Cardiac septum (tissue), 1 donor: ENCODE results near the gene FAM13A. TPM values are rescaled to one million over a fixed set of nuclear protein-coding genes. Genes with fewer than 3 reads are reported as not detected.
A peak's percentile ranks its signal among the peaks of the same experiment; 100 is the strongest.
"Not testable (repeated sequence)": the region's sequence is repeated elsewhere in the genome, so short reads cannot be mapped to it uniquely, and the experiment has no call there.

Experiments
- DNase-seq: peaks from one replicate; pipeline ENCODE4 v3.0.0-alpha.2; 2020; ENCODE audit warnings: low spot score
- intact Hi-C: fragments of 100-400 bp; cut with DNase I; formaldehyde crosslinking; loops from one replicate; pipeline ENCODE4 v1.14.0; 2022
- total RNA-seq: library from RNA; stranded (reverse); fragmentation: NEBNext Ultra II Directional; extraction: Animal tissue kit (Norgen Biotek cat#: 25700); gene quantifications from one replicate; pipeline ENCODE4 v1.2.1, GENCODE V29; 2021
- donor health status: DM: no; HTN: no; CAD: no.

FAM13A gene
- total RNA-seq, 1 donor from 2014 or later = 6.6 TPM

GRCh38 chr4:89006307-89006706 lies 50.7 kb downstream of the FAM13A start:
- peak; percentile 73 for DNase-seq
- intact Hi-C loops = no loop called here

GRCh38 chr4:89005066-89005465 lies 51.9 kb downstream of the FAM13A start:
- DNase-seq, intact Hi-C loops: not testable (repeated sequence)

- DNase-seq = no peak
- intact Hi-C loops = no loop called here
Measured at GRCh38 chr4:89001647-89002445, 55.1 kb downstream of the FAM13A start.

GRCh38 chr4:89000844-89001360 lies 56.1 kb downstream of the FAM13A start:
- DNase-seq = no peak

DNA sequence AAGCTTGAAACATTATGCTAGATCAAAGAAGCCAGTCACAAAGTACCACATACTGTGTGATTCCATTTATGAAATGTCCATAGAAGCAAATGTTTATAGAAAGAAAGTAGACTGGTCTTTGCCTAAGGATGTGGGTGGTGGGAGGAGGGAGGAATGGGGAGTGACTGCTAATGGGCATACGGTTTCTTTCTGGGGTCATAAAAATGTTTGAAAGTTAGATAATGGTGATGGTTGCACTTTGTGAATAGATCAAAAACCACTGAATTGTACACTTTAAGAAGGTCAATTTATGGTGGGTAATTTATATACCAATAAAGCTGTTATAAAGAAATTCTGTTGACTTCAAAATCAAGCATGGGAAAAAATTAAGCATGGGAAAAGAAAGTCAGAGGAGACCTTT lies 56.6 kb downstream of the FAM13A start:
- intact Hi-C loops = no loop called here
- DNase-seq = no peak

More at GRCh38 chr4:89000844-89001360, 56.1 kb downstream of the FAM13A start:
- intact Hi-C loops = no loop called here

GRCh38 chr4:88999392-88999930 lies 57.5 kb downstream of the FAM13A start:
- no peak for DNase-seq
- intact Hi-C loops = no loop called here

DNA sequence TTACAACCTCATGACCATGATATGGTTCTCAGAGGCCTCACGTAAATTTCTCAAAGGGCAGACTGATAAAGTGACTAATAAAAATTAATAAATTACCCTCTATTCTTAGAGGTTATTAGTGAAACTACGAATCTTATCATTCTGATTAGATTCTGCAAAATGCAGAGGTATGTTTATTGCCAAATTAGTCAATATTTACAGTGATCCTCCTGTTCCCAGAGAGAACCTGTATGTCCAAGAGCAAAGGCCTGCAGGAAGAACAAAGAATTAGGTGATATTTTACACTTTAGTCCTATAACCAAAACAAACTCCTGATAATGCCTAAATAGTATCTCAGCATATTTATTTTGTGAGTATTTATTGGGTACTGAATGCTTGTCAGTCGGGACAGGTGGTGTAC lies 58.1 kb downstream of the FAM13A start:
- no peak for DNase-seq
- intact Hi-C loops = no loop called here

- intact Hi-C loops = no loop called here
- DNase-seq = no peak
Measured at GRCh38 chr4:88998001-88998400, 59.0 kb downstream of the FAM13A start.

DNA sequence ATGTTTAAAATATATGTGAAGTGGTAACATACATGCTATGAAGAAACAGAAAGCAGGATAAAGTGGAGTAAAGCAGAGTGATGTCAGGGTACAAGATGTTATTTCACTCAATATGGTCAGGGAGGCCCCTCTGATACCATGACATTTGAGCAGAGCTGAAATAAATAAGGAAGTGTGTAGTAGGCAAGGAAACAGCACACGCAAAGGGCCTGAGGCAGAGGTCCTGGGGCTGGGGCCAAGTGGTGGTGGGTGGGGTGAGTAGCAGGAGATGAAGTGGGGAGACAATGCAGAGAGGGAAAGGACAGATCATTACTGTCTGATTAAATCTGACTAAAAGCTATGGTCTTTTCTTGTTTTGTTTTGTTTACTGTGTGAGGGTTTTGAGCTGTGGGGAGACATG lies 61.1 kb downstream of the FAM13A start:
- intact Hi-C loops = no loop called here
- DNase-seq = no peak

DNA sequence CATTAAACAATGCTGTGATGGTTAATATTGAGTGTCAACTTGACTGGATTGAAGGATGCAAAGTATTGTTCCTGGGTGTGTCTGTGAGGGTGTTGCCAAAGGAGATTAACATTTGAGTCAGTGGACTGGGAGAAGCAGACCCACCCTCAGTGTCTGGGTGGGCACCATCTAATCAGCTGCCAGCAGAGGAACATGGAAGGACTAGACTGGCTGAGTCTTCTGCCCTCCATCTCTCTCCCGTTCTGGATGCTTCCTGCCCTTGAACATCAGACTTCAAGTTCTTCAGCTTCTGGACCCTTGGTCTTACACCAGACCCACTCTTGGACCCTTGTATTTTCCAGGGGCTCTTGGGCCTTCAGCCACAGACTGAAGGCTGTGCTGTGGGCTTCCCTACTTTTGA lies 61.7 kb downstream of the FAM13A start:
- intact Hi-C loops, DNase-seq: not testable (repeated sequence)

- intact Hi-C loops = no loop called here
- DNase-seq = no peak
Measured at GRCh38 chr4:88993246-88993645, 63.7 kb downstream of the FAM13A start.

GRCh38 chr4:88991746-88992145 lies 65.2 kb downstream of the FAM13A start:
- intact Hi-C loops = no loop called here
- DNase-seq = no peak

DNA sequence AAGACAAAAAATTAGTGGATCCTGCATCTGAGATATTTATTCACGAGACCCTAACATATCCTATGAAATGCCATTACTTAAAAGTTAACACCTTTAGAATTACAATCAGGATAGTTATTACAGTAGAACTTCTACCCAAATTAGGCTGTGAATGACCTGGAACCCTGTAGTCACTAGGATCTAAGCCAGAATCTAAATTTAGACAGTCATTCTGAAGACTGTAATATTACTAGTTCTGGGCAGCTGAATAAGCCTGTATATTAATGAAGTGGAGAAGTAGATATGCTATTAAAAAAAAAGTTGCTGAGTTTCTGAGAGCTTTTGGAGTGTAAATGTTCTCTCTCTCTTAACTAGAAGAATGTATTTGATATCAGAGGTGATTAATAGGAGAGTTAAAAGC lies 67.0 kb downstream of the FAM13A start:
- intact Hi-C loops = no loop called here
- no peak for DNase-seq

GRCh38 chr4:88985088-88985773 lies 71.8 kb downstream of the FAM13A start:
- DNase-seq = no peak
- intact Hi-C loops = no loop called here

- DNase-seq = no peak
- intact Hi-C loops = no loop called here
Measured at GRCh38 chr4:88982757-88983156, 74.2 kb downstream of the FAM13A start.

DNA sequence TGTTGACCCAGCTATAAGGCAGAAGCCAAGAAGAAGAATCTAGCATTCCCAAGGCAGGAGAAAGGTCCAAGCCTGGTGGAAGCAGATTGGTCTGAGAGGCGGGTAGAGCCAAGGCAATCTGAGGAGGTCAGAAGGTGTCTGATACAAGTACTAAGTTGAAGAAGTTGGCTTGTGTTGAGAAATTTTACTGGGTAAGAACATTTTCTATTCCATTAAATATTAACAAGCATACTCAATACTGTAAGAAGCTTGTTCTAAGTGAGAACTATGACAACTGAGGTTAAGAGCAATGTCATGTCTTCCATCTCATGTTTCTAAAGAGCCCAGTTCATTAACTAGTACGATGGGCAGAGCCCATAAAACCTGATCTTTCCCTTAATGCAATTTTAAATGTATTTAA lies 75.0 kb downstream of the FAM13A start:
- intact Hi-C loops = no loop called here
- no peak for DNase-seq

DNA sequence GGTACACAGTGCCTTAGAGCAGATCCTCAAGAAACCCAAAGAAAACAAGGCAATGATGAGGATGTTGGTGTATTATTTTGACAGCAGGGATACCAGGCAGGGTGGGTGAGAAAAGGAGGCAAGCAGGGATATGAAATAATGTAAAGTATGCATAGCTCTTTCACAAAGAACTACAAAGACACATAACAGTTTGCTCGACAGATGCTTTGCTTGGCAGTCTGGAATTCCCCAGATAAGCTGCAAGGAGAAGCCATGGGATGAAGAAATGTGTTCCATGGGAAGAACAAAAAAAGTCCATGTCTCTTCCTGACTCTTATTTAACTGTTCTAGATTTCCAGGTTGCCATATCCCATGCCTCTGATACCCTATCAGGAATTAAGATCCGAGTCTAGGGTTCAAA lies 75.4 kb downstream of the FAM13A start:
- intact Hi-C loops = no loop called here
- DNase-seq = no peak

GRCh38 chr4:88979276-88979675 lies 77.7 kb downstream of the FAM13A start:
- DNase-seq = no peak
- intact Hi-C loops = no loop called here

- DNase-seq = no peak
- intact Hi-C loops = no loop called here
Measured at GRCh38 chr4:88976775-88977035, 80.3 kb downstream of the FAM13A start.

DNA sequence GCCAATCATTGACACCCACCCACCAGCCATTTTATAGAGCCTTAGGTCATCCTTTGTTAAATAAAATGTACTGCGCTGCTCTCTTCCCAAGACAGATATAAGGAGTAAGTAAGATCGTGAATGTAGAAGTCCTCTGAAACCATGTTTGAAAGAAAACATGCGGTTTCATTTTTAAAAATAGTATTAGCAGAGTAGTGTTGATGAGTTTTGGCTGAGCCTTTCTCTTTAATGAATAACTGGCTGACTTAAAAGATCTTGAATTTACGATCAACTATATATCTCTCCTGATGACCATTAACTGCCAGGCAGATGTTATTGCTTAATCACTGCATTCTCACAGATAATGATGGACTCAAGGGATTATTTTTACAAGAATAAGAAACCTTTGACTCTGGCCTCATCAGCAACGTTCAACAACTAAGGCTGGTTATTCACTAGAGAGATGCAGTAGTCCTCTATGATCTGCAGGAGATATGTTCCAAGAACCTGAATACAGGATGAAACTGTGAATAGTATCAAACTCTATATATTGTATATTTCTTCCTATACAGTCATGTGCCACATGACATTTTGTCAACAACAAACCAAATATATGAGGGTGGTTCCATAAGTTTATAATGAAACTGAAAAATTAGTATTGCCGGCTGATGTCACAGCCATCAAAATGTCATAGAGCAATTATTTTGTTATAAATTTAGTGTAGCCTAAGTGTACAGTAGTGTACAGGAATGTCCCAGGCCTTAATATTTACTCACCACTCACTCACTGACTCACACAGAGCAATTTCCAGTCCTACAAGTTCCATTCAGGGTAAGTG lies 80.8 kb downstream of the FAM13A start:
- DNase-seq = no peak
- intact Hi-C loops = no loop called here
